GM12878 (cell line): ENCODE results near the gene SCRN2. TPM values are rescaled to one million over a fixed set of nuclear protein-coding genes. Genes with fewer than 3 reads are reported as not detected.

Source experiments
- ATAC-seq: fragments of 200-7000 bp; cut with Tn5 transposase; 3 replicates; pipeline ENCODE4 v1.9.1; 2020; ENCODE audit warnings: mild to moderate bottlenecking, moderate library complexity
- BruUV-seq: library from RNA; stranded (reverse); fragments of 400-500 nt; replicated peaks from 2 replicates; lab custom pipeline; 2021; lab: Mats Ljungman, UMichigan
- CTCF ChIA-PET: fragments of 300-600 bp; sonication (Branson Sonifier 250); formaldehyde crosslinking; extraction: SDS; loops from one replicate; lab custom pipeline; 2021; ENCODE audit warnings: inconsistent platforms; lab: Yijun Ruan, JAX
- POLR2A ChIA-PET: fragments of 350-600 bp; formaldehyde crosslinking; extraction: SDS; loops from one replicate; lab custom pipeline; 2021; ENCODE audit warnings: inconsistent platforms; lab: Charles Lee
- RAD21 ChIA-PET: fragments of 300-600 bp; sonication (Branson Sonifier 250); formaldehyde crosslinking; loops from one replicate; lab custom pipeline; 2023; ENCODE audit warnings: antibody characterized with exemption; ENCODE audit not compliant: unreplicated experiment; lab: Charles Lee
- SMC1A ChIA-PET: fragments of 300-600 bp; sonication (Branson Sonifier 250); formaldehyde crosslinking; loops from one replicate; lab custom pipeline; 2023; ENCODE audit not compliant: unreplicated experiment, uncharacterized antibody; lab: Charles Lee
- DNase-seq: peaks from one replicate; pipeline ENCODE4 v3.0.0-alpha.2; 2011; ENCODE audit warnings: low read depth, low spot score
- FAIRE-seq: peaks from 3 replicates; lab custom pipeline; 2011; peaks lifted over from hg19 to GRCh38; lab: Jason Lieb, UNC
- H2AFZ ChIP-seq: 2 replicates; pipeline ENCODE4 v1.6.0; 2011; ENCODE audit warnings: low read depth, low read length, control low read depth; ENCODE audit not compliant: control insufficient read depth
- H3K27ac ChIP-seq: 2 replicates; pipeline ENCODE4 v1.5.1; 2011; ENCODE audit warnings: control low read depth; ENCODE audit not compliant: control insufficient read depth, insufficient read depth
- H3K27me3 ChIP-seq, 2 experiments: replicated peaks in 1 of 2; 2 replicates each; pipeline versions ENCODE4 v1.6.0 to v1.6.1; 2011; ENCODE audit warnings: low read length in 1 of 2; ENCODE audit not compliant: control insufficient read depth in 2 of 2, insufficient read depth in 2 of 2
- H3K36me3 ChIP-seq, 2 experiments: 2 replicates each; pipeline ENCODE4 v1.5.1; 2011; ENCODE audit warnings: low read length in 1 of 2; ENCODE audit not compliant: control insufficient read depth in 2 of 2, insufficient read depth in 2 of 2
- H3K4me1 ChIP-seq: 2 replicates; pipeline ENCODE4 v1.6.1; 2011; ENCODE audit warnings: mild to moderate bottlenecking, low read length, moderate library complexity, mixed read lengths; ENCODE audit not compliant: control insufficient read depth, insufficient read depth
- H3K4me2 ChIP-seq: 2 replicates; pipeline ENCODE4 v1.6.0; 2011; ENCODE audit warnings: control low read depth; ENCODE audit not compliant: control insufficient read depth, insufficient read depth
- H3K4me3 ChIP-seq: fragments of 200-600 bp; sonication (generic); 2 replicates; pipeline ENCODE4 v1.5.1; 2016
- H3K79me2 ChIP-seq: 2 replicates; pipeline ENCODE4 v1.6.0; 2011; ENCODE audit warnings: low read length; ENCODE audit not compliant: control insufficient read depth, insufficient read depth
- H3K9ac ChIP-seq: 2 replicates; pipeline ENCODE4 v1.8.0; 2011; ENCODE audit warnings: low read length, control low read depth, mixed read lengths; ENCODE audit not compliant: control insufficient read depth, insufficient read depth
- H3K9me3 ChIP-seq: replicated peaks from 3 replicates; pipeline ENCODE4 v1.5.1; 2011; ENCODE audit warnings: mild to moderate bottlenecking, low read length; ENCODE audit not compliant: control insufficient read depth, insufficient read depth
- H4K20me1 ChIP-seq: 2 replicates; pipeline ENCODE4 v1.6.0; 2011; ENCODE audit not compliant: control insufficient read depth, insufficient read depth
- CHD1 ChIP-seq: IDR thresholded peaks from 2 replicates; pipeline ENCODE4 v1.6.1; 2012; ENCODE audit warnings: low read depth, low read length, improper control_type of control experiment
- DPF2 ChIP-seq: fragments of 450-650 bp; IDR thresholded peaks from 2 replicates; pipeline ENCODE4 v1.6.1; 2017; ENCODE audit warnings: mild to moderate bottlenecking
- NFYB ChIP-seq: IDR thresholded peaks from 2 replicates; pipeline ENCODE4 v1.6.1; 2011; ENCODE audit warnings: low read depth, mild to moderate bottlenecking, low read length, improper control_type of control experiment, moderate library complexity; ENCODE audit not compliant: insufficient read depth
- RAD21 ChIP-seq: IDR thresholded peaks from 2 replicates; pipeline ENCODE4 v1.6.1; 2011; ENCODE audit warnings: mild to moderate bottlenecking, low read depth, low read length, moderate library complexity; ENCODE audit not compliant: insufficient read depth
- SMAD5 ChIP-seq: IDR thresholded peaks from 2 replicates; pipeline ENCODE4 v1.6.1; 2016; ENCODE audit warnings: antibody characterized with exemption, low read depth
- TCF7 ChIP-seq: IDR thresholded peaks from 2 replicates; pipeline ENCODE4 v1.6.1; 2014; ENCODE audit warnings: antibody characterized with exemption, borderline replicate concordance
- WGBS: methylation state at CpG from one replicate; pipeline ENCODE4 v1.1.6; 2016; ENCODE audit warnings: low lambda C conversion rate; ENCODE audit not compliant: insufficient replicate concordance, insufficient coverage; ENCODE audit errors: missing lambda C conversion rate; 5-methylcytosine and 5-hydroxymethylcytosine counted together
- in situ Hi-C: fragments of 300-500 bp; cut with MboI; formaldehyde crosslinking; loops from 9 replicates; pipeline ENCODE4 v1.14.3; 2018; ENCODE audit warnings: mixed read lengths
- intact Hi-C: fragments of 100-400 bp; cut with micrococcal nuclease; formaldehyde crosslinking; loops from one replicate; pipeline ENCODE4 v1.14.2; 2022; ENCODE audit not compliant: unreplicated experiment
- polyA plus RNA-seq, 11 experiments: library from polyadenylated mRNA; depleted of rRNA in 4 of 11; unstranded in 6 of 11; stranded (reverse) in 5 of 11; fragments of >200 nt; fragmentation: Nextera tagmentation in 4 of 11; fragmentation: Illumina TruSeq in 1 of 11; extraction: Ambion mirVana in 4 of 11; extraction: Trizol in 1 of 11; gene quantifications; 1 replicate in 1 of 11; 2 replicates in 10 of 11; pipeline versions ENCODE4 v1.2.1 to v1.2.3, GENCODE V29; 2011 to 2016; ENCODE audit warnings: inconsistent platforms in 2 of 11, missing spikeins in 2 of 11, low read depth in 1 of 11
- total RNA-seq, 4 experiments: library from RNA; depleted of rRNA in 3 of 4; stranded (reverse); fragments of >200 nt in 3 of 4; fragmentation: Illumina TruSeq in 1 of 4; extraction: Trizol in 1 of 4; gene quantifications; 2 replicates each; pipeline versions ENCODE4 v1.2.1 to v1.2.3, GENCODE V29; 2013 to 2021
- TF ChIP-seq, protein P1 (sequence below): fragments of 450-650 bp; IDR thresholded peaks from 2 replicates; pipeline ENCODE4 v1.6.1; 2017; ENCODE audit warnings: mild to moderate bottlenecking, moderate library complexity
- TF ChIP-seq, protein P2 (sequence below): IDR thresholded peaks from 2 replicates; pipeline ENCODE4 v1.6.1; 2012; ENCODE audit warnings: low read depth, low read length, improper control_type of control experiment
- TF ChIP-seq, protein P3 (sequence below): fragments of 450-650 bp; IDR thresholded peaks from 2 replicates; pipeline ENCODE4 v1.6.1; 2017; ENCODE audit warnings: low read depth, mild to moderate bottlenecking, moderate library complexity

Gene SCRN2
- total and polyA plus RNA-seq, 10 of the 15 experiments (the other 5 are each of a cell fraction or from before 2014, with no cell fraction given) = 0.34 to 33.3 (median 20.1) TPM

DNA sequence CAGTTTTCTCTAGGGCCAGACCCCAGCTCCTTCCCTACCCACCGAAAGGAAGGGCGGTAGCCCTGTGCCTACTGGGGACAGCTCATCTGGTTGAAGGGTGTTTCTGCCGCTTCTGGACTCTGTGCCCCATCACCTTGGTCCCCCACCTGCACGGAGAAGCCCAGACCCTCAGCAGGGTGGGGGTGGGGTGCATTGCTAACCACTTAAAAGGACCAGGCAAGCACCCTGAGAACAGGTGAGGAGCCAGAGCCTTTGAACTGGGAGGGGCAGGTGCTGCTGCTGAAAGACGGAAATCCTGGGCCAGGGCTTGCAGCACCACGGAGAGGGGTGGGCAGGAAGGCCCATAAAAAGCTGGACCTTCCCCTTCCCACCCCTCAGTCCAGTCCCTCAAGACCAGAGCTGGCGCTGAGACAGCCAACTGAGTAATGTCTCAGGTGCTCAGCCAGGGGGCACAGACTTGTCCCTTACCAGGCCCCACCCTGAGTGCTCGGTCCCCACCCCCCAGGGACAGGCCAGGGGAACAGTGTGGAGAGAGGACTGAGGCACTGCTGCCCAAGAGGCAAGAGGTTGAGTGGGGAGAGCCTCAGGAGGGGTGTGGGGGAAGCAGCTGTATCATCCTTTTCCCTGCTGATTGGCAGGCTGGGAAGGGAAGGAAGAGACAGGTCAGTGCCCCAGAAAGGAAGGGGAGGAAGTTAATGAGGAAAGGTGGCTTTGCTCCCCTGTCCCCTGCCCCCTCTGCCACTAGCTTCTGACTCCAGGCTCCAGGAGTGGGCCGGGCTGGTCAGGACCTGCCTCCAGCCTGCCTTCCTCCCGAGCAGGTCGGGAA, 44.0 kb upstream of the SCRN2 start:
- no peak for FAIRE-seq
- no peak overlapping the region for H3K4me2 ChIP-seq
- 14% methylated on average over 9 of the region's 11 CpGs for WGBS
- ATAC-seq = no peak
- H3K4me3 ChIP-seq = no peak overlapping the region
- ChIA-PET POLR2A (interaction anchor here (0.9 to 1.0 kb wide), 2 partner anchors 13 to 57 kb away, joined by 3 to 4 read pairs; no protein-coding TSS in a partner anchor), SMC1A (interaction anchor here (14.5 kb wide), 1 partner anchor 38 kb away, joined by 231 read pairs; the partner anchor contains the start of genes SCRN2 and SP6), CTCF (interaction anchor here (0.8 to 14.9 kb wide), 4 partner anchors 10 to 86 kb away, joined by 3 to 502 read pairs (median 4); partner anchors contain the start of genes CDK5RAP3, SCRN2 and SP6), RAD21 (interaction anchor here (0.6 to 10.9 kb wide), 2 partner anchors 19 to 42 kb away, joined by 5 to 206 read pairs; partner anchors contain the start of gene SCRN2)
- TF ChIP-seq SMAD5 (no peak), NFYB (no peak), TCF7 (no peak), RAD21 (no peak), CHD1 (no peak), DPF2 (no peak)
- TF ChIP-seq, protein P1, sequence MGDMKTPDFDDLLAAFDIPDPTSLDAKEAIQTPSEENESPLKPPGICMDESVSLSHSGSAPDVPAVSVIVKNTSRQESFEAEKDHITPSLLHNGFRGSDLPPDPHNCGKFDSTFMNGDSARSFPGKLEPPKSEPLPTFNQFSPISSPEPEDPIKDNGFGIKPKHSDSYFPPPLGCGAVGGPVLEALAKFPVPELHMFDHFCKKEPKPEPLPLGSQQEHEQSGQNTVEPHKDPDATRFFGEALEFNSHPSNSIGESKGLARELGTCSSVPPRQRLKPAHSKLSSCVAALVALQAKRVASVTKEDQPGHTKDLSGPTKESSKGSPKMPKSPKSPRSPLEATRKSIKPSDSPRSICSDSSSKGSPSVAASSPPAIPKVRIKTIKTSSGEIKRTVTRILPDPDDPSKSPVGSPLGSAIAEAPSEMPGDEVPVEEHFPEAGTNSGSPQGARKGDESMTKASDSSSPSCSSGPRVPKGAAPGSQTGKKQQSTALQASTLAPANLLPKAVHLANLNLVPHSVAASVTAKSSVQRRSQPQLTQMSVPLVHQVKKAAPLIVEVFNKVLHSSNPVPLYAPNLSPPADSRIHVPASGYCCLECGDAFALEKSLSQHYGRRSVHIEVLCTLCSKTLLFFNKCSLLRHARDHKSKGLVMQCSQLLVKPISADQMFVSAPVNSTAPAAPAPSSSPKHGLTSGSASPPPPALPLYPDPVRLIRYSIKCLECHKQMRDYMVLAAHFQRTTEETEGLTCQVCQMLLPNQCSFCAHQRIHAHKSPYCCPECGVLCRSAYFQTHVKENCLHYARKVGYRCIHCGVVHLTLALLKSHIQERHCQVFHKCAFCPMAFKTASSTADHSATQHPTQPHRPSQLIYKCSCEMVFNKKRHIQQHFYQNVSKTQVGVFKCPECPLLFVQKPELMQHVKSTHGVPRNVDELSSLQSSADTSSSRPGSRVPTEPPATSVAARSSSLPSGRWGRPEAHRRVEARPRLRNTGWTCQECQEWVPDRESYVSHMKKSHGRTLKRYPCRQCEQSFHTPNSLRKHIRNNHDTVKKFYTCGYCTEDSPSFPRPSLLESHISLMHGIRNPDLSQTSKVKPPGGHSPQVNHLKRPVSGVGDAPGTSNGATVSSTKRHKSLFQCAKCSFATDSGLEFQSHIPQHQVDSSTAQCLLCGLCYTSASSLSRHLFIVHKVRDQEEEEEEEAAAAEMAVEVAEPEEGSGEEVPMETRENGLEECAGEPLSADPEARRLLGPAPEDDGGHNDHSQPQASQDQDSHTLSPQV = no peak
- TF ChIP-seq, protein P2, sequence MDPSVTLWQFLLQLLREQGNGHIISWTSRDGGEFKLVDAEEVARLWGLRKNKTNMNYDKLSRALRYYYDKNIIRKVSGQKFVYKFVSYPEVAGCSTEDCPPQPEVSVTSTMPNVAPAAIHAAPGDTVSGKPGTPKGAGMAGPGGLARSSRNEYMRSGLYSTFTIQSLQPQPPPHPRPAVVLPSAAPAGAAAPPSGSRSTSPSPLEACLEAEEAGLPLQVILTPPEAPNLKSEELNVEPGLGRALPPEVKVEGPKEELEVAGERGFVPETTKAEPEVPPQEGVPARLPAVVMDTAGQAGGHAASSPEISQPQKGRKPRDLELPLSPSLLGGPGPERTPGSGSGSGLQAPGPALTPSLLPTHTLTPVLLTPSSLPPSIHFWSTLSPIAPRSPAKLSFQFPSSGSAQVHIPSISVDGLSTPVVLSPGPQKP = no peak
- TF ChIP-seq, protein P3, sequence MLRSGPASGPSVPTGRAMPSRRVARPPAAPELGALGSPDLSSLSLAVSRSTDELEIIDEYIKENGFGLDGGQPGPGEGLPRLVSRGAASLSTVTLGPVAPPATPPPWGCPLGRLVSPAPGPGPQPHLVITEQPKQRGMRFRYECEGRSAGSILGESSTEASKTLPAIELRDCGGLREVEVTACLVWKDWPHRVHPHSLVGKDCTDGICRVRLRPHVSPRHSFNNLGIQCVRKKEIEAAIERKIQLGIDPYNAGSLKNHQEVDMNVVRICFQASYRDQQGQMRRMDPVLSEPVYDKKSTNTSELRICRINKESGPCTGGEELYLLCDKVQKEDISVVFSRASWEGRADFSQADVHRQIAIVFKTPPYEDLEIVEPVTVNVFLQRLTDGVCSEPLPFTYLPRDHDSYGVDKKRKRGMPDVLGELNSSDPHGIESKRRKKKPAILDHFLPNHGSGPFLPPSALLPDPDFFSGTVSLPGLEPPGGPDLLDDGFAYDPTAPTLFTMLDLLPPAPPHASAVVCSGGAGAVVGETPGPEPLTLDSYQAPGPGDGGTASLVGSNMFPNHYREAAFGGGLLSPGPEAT = no peak
- H3K27ac ChIP-seq = no peak overlapping the region
- no peaks in the 10 kb centered on the region for H3K4me1 ChIP-seq
- BruUV-seq = no TSS peak
- intact Hi-C loops (no loop called here), in situ Hi-C loops (no loop called here)
- no peaks in the 10 kb centered on the region for H3K9me3 ChIP-seq
- no peaks in the 10 kb centered on the region; a peak in 1 of 4 replicates for H3K27me3 ChIP-seq
- no peaks in the 10 kb centered on the region for H3K36me3 ChIP-seq
- H4K20me1 ChIP-seq = no peaks in the 10 kb centered on the region
- DNase-seq = no peak
- H3K79me2 ChIP-seq = no peaks in the 10 kb centered on the region
- no peak overlapping the region for H2AFZ ChIP-seq
- H3K9ac ChIP-seq = no peak overlapping the region
